Measurements from ENCODE around the gene DGCR2.
"Not testable (repeated sequence)": the region's sequence is repeated elsewhere in the genome, so short reads cannot be mapped to it uniquely, and the experiment has no call there.

GRCh38 chr22:19156109-19156508, 33.9 kb upstream of the DGCR2 start:
- TF ChIP-seq CTCF, POLR2A (IDR thresholded peaks at IDR 0.05): not testable (repeated sequence)
